C4-2B (cell line): ENCODE data around the gene ADAM22.

ENCODE experiments used
- ZFX ChIP-seq: fragments of 450-650 bp; IDR thresholded peaks from 2 replicates; pipeline ENCODE4 v1.6.1; 2017
- TF ChIP-seq, protein P1 (sequence below): fragments of 450-650 bp; conservative IDR thresholded peaks from 2 replicates; pipeline ENCODE4 v1.5.1; 2017; ENCODE audit warnings: mild to moderate bottlenecking

DNA sequence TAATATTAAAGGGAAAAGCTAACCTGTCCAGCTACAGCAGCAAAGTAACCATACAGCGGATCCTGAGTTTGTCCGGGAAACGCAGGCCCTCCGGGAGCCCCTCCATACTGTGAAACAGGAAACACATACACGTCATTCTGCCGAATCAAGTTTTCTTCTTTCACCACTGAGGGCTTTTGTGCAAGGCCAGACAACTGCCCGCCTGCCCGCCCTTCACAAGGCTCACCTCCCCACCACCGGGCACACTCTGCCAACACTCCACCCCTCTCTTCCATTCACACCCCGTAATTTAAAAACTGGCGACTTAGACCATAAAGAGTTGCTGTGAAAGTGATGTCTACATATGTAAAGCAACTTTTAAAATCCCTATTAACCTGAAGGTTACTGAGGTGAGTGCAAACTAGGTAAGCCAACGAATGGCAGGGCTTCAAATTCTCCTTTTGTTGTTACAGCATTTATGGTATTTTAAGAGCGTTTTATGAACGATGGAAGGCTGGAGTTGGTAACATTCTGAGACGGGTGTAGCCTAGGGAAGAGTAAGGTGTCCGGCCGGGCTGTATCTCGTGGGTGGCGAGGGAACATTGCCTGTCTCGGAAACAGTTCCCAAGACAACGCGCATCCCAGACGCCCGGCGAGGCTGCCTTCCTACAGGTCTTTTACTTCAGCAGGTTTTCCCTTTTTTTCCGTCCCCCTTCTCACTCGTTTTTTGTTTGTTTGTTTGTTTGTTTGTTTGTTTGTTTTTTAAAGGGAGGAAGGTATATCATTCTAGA lies 285.0 kb downstream of the ADAM22 start:
- TF ChIP-seq, protein P1, sequence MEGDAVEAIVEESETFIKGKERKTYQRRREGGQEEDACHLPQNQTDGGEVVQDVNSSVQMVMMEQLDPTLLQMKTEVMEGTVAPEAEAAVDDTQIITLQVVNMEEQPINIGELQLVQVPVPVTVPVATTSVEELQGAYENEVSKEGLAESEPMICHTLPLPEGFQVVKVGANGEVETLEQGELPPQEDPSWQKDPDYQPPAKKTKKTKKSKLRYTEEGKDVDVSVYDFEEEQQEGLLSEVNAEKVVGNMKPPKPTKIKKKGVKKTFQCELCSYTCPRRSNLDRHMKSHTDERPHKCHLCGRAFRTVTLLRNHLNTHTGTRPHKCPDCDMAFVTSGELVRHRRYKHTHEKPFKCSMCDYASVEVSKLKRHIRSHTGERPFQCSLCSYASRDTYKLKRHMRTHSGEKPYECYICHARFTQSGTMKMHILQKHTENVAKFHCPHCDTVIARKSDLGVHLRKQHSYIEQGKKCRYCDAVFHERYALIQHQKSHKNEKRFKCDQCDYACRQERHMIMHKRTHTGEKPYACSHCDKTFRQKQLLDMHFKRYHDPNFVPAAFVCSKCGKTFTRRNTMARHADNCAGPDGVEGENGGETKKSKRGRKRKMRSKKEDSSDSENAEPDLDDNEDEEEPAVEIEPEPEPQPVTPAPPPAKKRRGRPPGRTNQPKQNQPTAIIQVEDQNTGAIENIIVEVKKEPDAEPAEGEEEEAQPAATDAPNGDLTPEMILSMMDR: no peak
- TF ChIP-seq ZFX: no peak
